HT-29 (cell line): ENCODE measurements around the gene STPG3. TPM values are rescaled to one million over a fixed set of nuclear protein-coding genes. Genes with fewer than 3 reads are reported as not detected.
"Not testable (repeated sequence)": the region's sequence is repeated elsewhere in the genome, so short reads cannot be mapped to it uniquely, and the experiment has no call there.

ENCODE experiments used
- DNase-seq: peaks from one replicate; pipeline ENCODE4 v3.0.0-alpha.2; 2015; ENCODE audit warnings: low spot score
- total RNA-seq: library from RNA; depleted of rRNA; stranded (reverse); fragments of >200 nt; shearing (Covaris generic); gene quantifications from 2 replicates; pipeline ENCODE4 v1.2.3, GENCODE V29; 2014

The STPG3 gene
- total RNA-seq, 1 experiment from 2014 or later = not detected

- peak; percentile 57 for DNase-seq
Observed at GRCh38 chr9:137233143-137233980, 17.7 kb upstream of the STPG3 start.

GRCh38 chr9:137234055-137234697 lies 16.9 kb upstream of the STPG3 start:
- no peak for DNase-seq

DNA sequence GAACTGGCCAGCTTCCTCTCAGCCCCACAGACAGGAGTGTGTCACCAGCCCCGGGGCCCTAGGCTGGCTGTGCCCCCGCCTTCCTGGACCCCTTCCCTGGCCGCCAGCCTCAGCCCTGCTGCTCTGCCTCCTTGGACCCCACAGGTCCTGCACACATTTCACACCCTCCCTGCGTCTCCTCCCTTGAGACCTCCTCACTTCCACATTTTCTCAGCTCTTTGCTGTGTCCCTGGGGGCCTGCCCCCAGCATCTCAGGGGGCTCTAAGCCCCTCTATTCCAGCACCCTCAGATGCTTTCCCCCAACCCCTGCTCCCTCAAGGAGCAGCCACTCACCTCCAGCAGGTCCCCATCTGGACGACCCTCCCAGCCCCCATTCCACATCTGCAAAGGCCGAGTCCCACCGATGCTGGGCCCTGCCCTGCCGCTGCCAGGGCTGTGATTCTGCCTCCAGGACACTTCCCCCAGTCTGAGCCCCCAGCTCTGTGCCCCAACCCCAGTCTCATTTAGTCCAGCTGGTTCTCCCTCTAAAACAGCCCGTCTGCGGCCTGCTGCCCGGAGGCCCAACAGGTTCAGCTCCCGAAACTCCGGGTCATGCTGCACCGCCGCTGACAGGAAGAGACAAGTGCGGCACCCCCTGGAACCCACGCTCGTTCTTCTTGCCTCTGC lies 16.2 kb upstream of the STPG3 start:
- DNase-seq = no peak

DNA sequence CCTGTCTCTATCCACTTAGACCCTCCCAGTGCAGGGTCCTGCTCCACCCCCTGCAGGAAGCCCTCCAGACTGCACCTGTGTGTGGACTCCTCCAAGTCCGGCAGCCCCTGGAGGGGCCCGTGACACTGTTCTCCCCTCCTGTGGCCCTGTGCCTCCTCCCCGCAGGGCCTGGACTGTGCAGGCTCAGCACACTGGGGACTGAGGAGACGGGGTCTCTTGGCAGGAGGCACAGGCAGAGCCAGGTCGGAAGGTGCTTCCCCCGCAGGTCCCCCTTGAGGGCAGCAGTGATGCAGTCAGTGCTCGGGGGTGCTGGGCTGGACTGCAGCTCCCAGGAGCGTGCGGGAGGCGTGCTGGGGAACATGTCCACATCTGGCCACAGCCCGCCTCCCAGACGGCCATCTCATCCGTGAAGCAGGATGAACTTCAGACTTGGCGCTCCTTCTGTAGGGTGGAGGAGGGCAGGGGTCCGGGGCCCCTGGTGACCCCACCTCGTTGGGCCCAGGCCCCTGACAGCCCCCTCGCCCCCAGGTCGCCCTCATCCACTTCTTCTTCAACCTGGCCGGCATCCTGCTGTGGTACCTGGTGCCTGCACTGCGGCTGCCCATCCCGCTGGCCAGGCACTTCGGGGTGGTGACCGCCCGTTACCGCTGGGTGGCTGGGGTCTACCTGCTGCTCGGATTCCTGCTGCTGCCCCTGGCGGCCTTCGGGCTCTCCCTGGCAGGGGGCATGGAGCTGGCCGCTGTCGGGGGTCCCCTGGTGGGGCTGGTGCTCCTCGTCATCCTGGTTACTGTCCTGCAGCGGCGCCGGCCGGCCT lies 15.5 kb upstream of the STPG3 start:
- no peak for DNase-seq

GRCh38 chr9:137236238-137236935 lies 14.7 kb upstream of the STPG3 start:
- DNase-seq = peak; percentile 88

GRCh38 chr9:137236936-137237421 lies 14.1 kb upstream of the STPG3 start:
- no peak for DNase-seq

DNA sequence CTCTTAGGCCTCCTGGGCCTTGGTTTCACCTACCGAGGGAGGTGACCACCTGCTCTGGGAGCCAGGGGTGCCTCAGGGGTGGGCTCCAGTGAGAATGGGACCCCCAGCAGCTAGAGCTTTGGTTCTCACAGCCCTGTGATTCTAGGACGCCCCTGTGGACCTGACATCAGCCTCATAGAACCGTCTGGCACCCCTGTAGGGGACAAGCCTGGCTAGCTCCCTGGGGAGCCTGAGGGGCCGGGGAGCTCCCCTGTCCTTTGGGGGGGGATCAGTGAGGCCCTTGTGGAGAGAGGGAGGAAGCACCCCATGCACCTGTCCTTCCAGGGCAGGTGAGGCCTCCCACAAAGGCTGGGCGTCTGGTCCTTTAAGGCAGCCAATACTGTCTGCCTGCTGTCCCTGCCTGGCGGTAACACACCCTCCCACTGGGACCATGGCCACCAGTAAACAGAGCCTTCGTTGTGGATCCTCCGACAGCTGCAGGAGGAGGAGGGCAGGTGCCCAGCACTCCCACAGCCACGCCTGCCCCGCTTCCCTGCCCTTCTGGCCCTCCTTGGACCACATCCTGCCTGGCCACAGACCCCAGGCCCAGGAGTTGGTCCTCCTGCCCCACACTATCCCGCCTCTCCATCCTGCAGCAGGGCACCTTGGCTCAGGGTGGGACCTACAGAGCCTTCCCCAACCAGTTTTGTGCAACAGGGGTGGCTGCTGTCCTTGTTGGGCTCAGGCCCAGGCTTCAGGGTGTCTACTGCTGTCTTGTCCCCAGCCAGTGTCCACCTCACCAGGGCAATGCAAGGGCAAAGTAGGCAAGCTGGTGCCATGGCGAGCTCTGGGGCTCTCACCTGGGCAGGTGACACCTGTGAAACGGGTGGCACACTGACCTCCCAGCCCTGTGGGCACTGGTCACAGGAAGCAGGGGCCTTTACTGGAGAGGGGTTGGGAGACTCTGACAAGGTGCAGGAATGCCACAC lies 13.0 kb upstream of the STPG3 start:
- peak; percentile 62 for DNase-seq

DNA sequence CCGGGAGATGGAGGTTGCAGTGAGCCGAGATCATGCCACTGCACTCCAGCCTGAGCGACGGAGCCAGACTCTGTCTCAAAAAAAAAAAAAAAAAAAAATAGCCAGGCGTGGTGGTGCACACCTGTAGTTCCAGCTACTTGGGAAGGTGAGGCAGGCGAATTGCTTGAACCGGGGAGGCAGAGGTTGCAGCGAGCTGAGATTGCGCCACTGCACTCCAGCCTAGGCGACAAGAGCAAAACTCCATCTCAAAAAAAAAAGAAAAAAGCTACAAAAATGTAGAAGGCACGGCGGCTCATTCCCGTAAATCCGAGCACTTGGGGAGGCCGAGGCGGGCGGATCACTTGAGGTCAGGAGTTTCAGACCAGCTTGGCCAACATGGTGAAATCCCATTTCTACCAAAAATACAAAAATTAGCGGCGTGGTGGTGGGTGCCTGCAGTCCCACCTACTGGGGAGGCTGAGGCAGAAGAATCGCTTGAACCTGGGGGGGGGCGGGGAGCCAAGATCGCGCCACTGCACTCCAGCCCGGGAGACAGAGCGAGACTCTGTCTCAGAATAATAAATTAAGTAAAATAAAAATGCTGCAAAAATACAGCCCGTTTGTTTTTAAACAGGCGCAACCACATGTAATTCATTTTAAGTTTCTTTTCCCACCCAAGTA lies 11.4 kb upstream of the STPG3 start:
- not testable (repeated sequence) for DNase-seq

- DNase-seq = peak; percentile 69
Observed at GRCh38 chr9:137240318-137240840, 10.7 kb upstream of the STPG3 start.

DNA sequence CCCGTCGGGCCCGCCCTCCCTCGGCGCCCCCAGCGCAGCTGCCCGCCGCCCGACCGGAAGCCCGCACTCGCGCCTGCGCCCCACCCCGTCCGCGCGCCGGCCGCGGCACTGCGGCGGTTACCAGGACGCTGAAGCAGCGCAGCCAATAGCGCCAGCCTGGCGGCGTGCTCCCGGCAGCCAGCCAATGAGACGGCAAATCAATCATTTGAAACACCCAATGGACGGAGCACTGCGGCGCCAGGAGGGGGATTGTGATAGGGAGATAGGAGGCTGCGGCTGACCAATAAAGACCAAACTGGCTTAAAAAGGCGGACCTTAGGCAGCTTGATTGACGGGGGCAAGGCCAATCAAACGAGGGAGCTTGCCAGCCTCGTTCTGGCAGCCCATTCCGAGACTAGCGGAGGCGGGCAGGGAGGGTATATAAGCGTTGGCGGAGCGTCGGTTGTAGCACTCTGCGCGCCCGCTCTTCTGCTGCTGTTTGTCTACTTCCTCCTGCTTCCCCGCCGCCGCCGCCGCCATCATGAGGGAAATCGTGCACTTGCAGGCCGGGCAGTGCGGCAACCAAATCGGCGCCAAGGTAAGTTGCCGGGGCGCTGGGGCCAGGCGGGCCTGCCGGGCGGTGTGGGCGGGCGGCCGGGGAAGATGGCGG lies 10.1 kb upstream of the STPG3 start, which contains the start of gene TUBB4B:
Gene TUBB4B (plus strand): TSS at position 447 of the 649 bp plus-strand sequence. CDS start 74 bp downstream, at position 521.
- peak; percentile 99 for DNase-seq

DNA sequence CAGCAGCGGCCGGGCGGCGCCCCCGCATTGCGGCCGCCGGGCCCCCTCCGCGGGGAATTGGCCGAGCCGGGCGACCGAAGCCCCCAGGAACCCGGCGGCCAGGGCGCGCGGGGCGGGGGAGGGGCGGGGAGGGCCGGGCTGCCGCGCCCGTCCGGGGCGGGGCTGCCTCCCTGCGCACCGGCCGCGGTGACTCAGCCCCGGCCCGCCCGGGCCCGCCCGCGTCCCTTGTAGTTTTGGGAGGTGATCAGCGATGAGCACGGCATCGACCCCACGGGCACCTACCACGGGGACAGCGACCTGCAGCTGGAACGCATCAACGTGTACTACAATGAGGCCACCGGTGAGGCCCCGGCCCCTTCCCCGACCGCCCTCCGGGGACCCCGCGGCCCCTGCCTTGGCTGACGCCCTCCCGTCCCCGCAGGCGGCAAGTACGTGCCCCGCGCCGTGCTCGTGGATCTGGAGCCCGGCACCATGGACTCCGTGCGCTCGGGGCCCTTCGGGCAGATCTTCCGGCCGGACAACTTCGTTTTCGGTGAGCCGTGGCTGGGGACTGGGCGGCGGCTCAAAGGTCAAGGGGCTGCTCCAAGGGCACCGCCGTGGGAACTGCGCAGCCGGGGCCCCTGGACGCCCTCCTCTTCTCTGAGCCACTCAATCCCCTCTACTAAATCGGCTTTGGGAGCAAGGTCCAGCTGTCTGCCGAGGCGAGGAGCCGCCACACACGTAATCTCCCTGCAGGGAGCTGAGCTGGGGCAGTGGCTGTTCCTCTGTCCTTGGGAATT lies 9.4 kb upstream of the STPG3 start:
- peak; percentile 56 for DNase-seq

GRCh38 chr9:137242269-137243203 lies 8.6 kb upstream of the STPG3 start:
- no peak for DNase-seq

GRCh38 chr9:137243266-137243625 lies 7.8 kb upstream of the STPG3 start:
- not testable (repeated sequence) for DNase-seq

DNA sequence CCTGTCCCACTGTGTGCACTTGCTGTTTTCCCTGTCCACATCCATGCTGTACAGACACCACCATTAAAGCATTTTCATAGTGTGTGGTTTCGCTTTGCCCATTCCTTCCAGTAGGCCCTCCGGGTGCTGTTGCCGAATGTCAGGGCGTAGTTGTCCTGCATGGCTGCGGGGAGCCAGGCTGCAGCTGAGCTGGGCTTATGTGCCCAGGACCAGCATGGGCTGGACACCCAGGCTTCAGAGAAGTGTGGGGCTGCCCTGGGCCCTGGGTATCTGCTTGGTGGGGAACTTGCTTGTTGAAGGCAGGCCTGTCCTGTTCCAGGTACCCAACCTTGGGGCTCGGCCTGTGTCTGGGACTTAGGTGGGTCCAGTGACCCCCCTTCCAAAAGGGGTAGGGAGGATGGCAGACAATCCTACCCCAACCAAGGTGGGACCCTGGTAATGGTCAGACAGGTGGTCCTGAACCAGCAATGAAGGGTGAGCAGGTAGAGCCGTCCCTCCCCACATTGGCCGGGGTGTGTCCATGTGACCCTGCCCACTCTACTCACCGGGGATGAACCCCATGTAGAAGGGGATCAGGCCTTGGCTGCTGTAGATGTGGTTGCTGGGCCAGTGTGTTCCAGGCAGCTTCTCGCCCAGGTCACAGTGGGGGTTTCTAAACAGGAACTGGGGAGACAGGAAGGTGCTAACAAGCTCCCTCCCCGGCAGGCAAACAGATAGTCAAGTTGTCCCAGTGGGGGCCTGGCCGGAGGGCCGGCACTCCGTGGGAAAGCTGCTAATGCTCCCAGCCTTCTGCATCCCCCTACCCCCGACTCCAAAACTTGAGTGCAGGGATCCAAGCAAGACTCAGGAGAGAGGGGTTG lies 7.2 kb upstream of the STPG3 start:
- DNase-seq = peak; percentile 61
